PFSK-1 (cell line): ENCODE data around the gene CD4.

Experiments used
- POLR2AphosphoS5 ChIP-seq: IDR thresholded peaks from 2 replicates; pipeline ENCODE4 v1.6.1; 2012; ENCODE audit warnings: low read depth, mild to moderate bottlenecking, control low read depth, low read length, moderate library complexity
- TAF1 ChIP-seq: IDR thresholded peaks from 2 replicates; pipeline ENCODE4 v1.6.1; 2012; ENCODE audit warnings: low read length, control low read depth, borderline replicate concordance; ENCODE audit not compliant: insufficient read depth
- TF ChIP-seq, protein P1 (sequence below), 2 experiments: IDR thresholded peaks; 2 replicates each; pipeline versions ENCODE4 v1.6.1 to v1.8.0; 2011 to 2012; ENCODE audit warnings: low read depth in 2 of 2, low read length in 2 of 2, control low read depth in 1 of 2, inconsistent platforms in 1 of 2, mild to moderate bottlenecking in 1 of 2, moderate library complexity in 1 of 2; ENCODE audit not compliant: insufficient read depth in 1 of 2

DNA sequence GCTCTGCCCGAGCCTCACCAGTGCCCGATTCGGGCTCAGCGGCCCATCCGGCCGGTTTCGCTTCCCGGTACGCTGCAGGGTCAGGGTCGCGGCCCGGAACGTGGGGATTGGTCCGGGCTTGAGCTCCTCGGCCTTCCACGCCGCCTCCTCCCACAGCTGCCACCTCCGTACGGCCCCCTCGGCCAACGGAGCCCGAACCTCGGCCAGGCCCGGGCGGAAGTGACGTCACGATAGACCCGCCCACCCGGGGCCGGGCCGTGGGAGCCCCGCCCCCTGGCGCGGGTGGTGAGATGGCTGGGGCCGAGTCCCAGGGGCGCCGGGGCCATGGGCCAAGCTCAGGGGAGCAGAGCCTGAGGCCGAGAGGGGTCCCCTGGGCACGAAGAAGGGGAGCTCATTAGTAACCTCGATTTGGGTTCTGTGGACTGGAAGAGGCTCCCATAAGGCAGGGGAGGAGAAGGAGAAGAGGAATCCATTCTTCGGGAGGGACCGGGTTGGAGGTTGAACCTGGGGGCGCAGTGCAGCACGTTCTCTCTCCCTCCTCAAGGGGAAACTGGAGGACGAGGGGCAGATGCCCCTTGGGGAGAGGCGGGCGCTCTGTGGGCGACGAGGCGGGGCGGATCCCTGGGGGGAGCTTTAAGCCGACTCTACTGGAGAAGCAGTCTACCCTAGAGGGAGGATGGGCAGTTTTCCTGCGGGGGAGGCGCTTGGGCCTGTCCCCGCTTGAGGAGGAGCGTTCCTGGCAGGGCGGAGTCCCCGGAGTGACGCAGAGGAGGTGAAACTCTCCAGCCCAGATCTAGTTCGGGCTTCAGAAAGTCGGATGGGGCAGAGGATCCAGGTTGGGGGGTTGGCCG is 36.2 kb upstream of the CD4 start, which contains the start of gene MLF2:
- peak; percentile 85 for TF ChIP-seq TAF1
- peak; percentile 62 for TF ChIP-seq POLR2AphosphoS5
- TF ChIP-seq, protein P1, sequence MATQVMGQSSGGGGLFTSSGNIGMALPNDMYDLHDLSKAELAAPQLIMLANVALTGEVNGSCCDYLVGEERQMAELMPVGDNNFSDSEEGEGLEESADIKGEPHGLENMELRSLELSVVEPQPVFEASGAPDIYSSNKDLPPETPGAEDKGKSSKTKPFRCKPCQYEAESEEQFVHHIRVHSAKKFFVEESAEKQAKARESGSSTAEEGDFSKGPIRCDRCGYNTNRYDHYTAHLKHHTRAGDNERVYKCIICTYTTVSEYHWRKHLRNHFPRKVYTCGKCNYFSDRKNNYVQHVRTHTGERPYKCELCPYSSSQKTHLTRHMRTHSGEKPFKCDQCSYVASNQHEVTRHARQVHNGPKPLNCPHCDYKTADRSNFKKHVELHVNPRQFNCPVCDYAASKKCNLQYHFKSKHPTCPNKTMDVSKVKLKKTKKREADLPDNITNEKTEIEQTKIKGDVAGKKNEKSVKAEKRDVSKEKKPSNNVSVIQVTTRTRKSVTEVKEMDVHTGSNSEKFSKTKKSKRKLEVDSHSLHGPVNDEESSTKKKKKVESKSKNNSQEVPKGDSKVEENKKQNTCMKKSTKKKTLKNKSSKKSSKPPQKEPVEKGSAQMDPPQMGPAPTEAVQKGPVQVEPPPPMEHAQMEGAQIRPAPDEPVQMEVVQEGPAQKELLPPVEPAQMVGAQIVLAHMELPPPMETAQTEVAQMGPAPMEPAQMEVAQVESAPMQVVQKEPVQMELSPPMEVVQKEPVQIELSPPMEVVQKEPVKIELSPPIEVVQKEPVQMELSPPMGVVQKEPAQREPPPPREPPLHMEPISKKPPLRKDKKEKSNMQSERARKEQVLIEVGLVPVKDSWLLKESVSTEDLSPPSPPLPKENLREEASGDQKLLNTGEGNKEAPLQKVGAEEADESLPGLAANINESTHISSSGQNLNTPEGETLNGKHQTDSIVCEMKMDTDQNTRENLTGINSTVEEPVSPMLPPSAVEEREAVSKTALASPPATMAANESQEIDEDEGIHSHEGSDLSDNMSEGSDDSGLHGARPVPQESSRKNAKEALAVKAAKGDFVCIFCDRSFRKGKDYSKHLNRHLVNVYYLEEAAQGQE (IDR thresholded peaks at IDR 0.05; ENCODE audit: insufficient read depth in 1 of 2, low read depth in 2 of 2, low read length in 2 of 2) = no peak
